Heart left ventricle (tissue), 16 donors: ENCODE results near the gene IL34. TPM values are rescaled to one million over a fixed set of nuclear protein-coding genes. Genes with fewer than 3 reads are reported as not detected.

Experiments
- ATAC-seq, 4 donors: fragments of 200-7000 bp; cut with Tn5 transposase; one replicate each; pipeline ENCODE4 v1.9.1; 2020 to 2022; ENCODE audit warnings: moderate library complexity in 4 of 4, mild to moderate bottlenecking in 3 of 4, moderate number of reproducible peaks in 1 of 4
- DNase-seq, 5 donors: peaks; one replicate each; pipeline ENCODE4 v3.0.0-alpha.2; 2020
- H3K27ac ChIP-seq, 12 donors: fragments of 200-600 bp; sonication (generic) in 4 of 12; one replicate each; pipeline versions ENCODE4 v1.5.0 to v1.8.0; 2016 to 2022; ENCODE audit warnings: mild to moderate bottlenecking in 2 of 12
- H3K27me3 ChIP-seq, 9 donors: fragments of 200-600 bp; sonication (generic) in 2 of 9; one replicate each; pipeline versions ENCODE4 v1.5.1 to v1.8.0; 2016 to 2022; ENCODE audit warnings: mild to moderate bottlenecking in 3 of 9
- H3K36me3 ChIP-seq, 9 donors: fragments of 200-600 bp; sonication (generic) in 2 of 9; one replicate each; pipeline versions ENCODE4 v1.5.0 to v1.8.0; 2018 to 2022; ENCODE audit warnings: mild to moderate bottlenecking in 2 of 9
- H3K4me1 ChIP-seq, 12 donors: fragments of 200-600 bp; sonication (generic) in 4 of 12; one replicate each; pipeline versions ENCODE4 v1.5.0 to v1.8.0; 2016 to 2022; ENCODE audit warnings: mild to moderate bottlenecking in 3 of 12
- H3K4me3 ChIP-seq, 12 donors: fragments of 200-600 bp; sonication (generic) in 4 of 12; one replicate each; pipeline versions ENCODE4 v1.5.0 to v1.8.0; 2017 to 2022; ENCODE audit warnings: mild to moderate bottlenecking in 9 of 12, moderate library complexity in 4 of 12
- H3K9me3 ChIP-seq, 12 donors: fragments of 200-600 bp; sonication (generic) in 4 of 12; one replicate each; pipeline versions ENCODE4 v1.5.0 to v1.8.0; 2016 to 2022; ENCODE audit warnings: mild to moderate bottlenecking in 1 of 12
- POLR2A ChIP-seq, 2 donors: fragments of 450-650 bp; IDR thresholded peaks; one replicate each; pipeline ENCODE4 v1.6.1; 2017; ENCODE audit warnings: antibody characterized with exemption in 2 of 2, mild to moderate bottlenecking in 2 of 2, moderate library complexity in 2 of 2
- WGBS, 4 donors: extraction: QIAGEN DNeasy Blood & Tissue Kit in 2 of 4; methylation state at CpG; one replicate each; pipeline versions ENCODE4 v1.1.5 to v1.1.7; 2013 to 2018; 5-methylcytosine and 5-hydroxymethylcytosine counted together
- intact Hi-C, 10 donors: fragments of 100-400 bp; cut with DNase I; formaldehyde crosslinking; loops; one replicate each; pipeline versions ENCODE4 v1.11.1 to v1.14.2; 2022
- polyA plus RNA-seq, 2 donors: library from polyadenylated mRNA; stranded (reverse); fragments of 200-250 nt; gene quantifications; one replicate each; pipeline ENCODE4 v1.2.3, GENCODE V29; 2013
- total RNA-seq, 9 donors: library from RNA; depleted of rRNA in 2 of 9; stranded (reverse); fragments of >200 nt in 2 of 9; fragmentation: NEBNext Ultra II Directional in 3 of 9; extraction: Animal tissue kit (Norgen Biotek cat#: 25700) in 3 of 9; gene quantifications; one replicate each; pipeline versions ENCODE4 v1.1.0 to v1.2.4, GENCODE V29; 2016 to 2023
- TF ChIP-seq, protein P1 (sequence below), 12 donors: fragments of 200-600 bp; sonication (generic) in 4 of 12; IDR thresholded peaks; one replicate each; pipeline versions ENCODE4 v1.5.0 to v1.8.0; 2018 to 2022; ENCODE audit warnings: antibody characterized with exemption in 12 of 12, mild to moderate bottlenecking in 5 of 12
- donor health status: ischemic (EF 13 %, LVEDD 7.1; RV severe dilation, severe dysfunction).
- donor health status: healthy with polysubstance abuse.
- donor health status: DM: no; HTN: yes; CAD: no.
- donor health status: DM: no; HTN: no; CAD: no.
- donor health status: ischemic (EF 25% LVEDD 6.9; RV normal size, moderate dysfunction).
- donor health status: ischemic (EF 25% LVEDD 5.7; RV mildly dilated, moderate dysfunction).
- donor health status: healthy.
- donor health status: DM: yes; HTN: yes; CAD: no.
- donor health status: ischemic (EF 35%, LVEDD 5.7; RV mildly dilated, moderate dysfunction).
- donor health status: nonischemic (EF 11% LVEDD 7.7; RV severe dilation, severe dysfunction).
- donor health status: DM: yes; HTN: yes; CAD: no.
- donor health status: PGD.
- donor health status: ischemic (EF 29% LVEDD 5.4; RV normal size, mild dysfunction).
- donor health status: nonischemic (EF 23%, LVEDD 6.1; RV moderate dilation, normal function).

The IL34 gene
- total and polyA plus RNA-seq, 11 donors, result 0.49 to 6.5 (median 2.5) TPM

DNA sequence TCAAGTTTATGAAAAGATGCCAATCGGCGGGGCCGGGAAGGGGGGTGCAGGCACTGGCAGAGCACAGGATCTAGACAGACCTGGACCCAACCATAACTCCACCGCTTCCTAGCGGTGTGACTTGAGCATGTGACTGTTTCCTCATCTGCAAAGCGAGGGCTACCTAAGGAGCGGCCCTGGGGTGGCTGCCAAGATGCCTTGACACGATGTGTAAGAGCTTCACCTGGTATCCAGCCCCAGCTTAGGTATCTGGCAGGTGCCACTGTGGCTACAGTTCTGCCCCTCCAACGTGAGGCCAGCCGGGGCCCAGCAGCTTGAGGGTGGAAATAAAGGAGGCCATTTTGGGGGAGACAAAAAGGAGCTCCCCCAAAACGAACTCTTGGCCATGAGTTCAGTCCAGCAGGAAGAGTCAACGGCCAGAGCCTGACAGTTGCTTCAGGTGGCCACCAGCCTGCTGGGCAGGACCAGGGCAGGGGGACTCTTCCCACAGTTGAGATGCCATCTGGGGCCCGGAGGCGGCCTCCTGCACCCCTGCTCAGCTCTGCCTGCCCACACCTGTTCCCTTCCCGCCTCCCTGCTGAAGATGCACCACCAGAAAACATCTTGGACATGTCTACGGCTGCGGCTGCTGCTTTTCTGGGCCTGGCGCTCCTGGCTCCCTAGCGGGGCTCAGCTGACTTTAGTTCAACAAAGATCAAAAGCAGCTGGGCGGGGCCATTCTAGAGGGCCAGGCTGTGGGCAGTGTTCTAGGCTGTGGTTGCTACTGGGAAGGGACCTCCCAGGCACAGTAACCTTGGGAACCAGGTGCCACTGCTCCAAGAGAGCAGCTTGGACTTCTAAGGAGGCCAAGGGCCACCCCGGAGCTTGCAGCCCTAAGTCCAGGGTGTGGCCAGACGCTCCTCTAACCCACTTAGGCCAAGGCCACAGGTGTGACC, 42.9 kb downstream of the IL34 start:
- intact Hi-C loops, result loop anchor here in 1 of 10 donors (5.0 kb wide), 1 partner anchor 48 kb away; no protein-coding TSS in a partner anchor
- WGBS, 4 donors, result 82 to 84% (median 82%) methylated on average over 21 to 22 of the region's 22 CpGs
- no peaks in the 10 kb centered on the region for H3K9me3 ChIP-seq
- peaks cover 0 to 5% (median 0%) of the 10 kb centered on the region in 9 donors for H3K27me3 ChIP-seq
- peak overlapping the region; percentile 67 to 98 (median 90) for H3K27ac ChIP-seq
- ATAC-seq (peak in 2 of 4 donors; percentile 15 to 21), DNase-seq (peak in 3 of 5 donors; percentile 59 to 77 (median 65))
- H3K4me3 ChIP-seq, result no peak overlapping the region
- peaks cover 10 to 95% (median 81%) of the 10 kb centered on the region in 12 donors for H3K4me1 ChIP-seq
- no peaks in the 10 kb centered on the region for H3K36me3 ChIP-seq
- TF ChIP-seq, protein P1, sequence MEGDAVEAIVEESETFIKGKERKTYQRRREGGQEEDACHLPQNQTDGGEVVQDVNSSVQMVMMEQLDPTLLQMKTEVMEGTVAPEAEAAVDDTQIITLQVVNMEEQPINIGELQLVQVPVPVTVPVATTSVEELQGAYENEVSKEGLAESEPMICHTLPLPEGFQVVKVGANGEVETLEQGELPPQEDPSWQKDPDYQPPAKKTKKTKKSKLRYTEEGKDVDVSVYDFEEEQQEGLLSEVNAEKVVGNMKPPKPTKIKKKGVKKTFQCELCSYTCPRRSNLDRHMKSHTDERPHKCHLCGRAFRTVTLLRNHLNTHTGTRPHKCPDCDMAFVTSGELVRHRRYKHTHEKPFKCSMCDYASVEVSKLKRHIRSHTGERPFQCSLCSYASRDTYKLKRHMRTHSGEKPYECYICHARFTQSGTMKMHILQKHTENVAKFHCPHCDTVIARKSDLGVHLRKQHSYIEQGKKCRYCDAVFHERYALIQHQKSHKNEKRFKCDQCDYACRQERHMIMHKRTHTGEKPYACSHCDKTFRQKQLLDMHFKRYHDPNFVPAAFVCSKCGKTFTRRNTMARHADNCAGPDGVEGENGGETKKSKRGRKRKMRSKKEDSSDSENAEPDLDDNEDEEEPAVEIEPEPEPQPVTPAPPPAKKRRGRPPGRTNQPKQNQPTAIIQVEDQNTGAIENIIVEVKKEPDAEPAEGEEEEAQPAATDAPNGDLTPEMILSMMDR (IDR thresholded peaks at IDR 0.05), result no peak
- no peak for TF ChIP-seq POLR2A (IDR thresholded peaks at IDR 0.05)

DNA sequence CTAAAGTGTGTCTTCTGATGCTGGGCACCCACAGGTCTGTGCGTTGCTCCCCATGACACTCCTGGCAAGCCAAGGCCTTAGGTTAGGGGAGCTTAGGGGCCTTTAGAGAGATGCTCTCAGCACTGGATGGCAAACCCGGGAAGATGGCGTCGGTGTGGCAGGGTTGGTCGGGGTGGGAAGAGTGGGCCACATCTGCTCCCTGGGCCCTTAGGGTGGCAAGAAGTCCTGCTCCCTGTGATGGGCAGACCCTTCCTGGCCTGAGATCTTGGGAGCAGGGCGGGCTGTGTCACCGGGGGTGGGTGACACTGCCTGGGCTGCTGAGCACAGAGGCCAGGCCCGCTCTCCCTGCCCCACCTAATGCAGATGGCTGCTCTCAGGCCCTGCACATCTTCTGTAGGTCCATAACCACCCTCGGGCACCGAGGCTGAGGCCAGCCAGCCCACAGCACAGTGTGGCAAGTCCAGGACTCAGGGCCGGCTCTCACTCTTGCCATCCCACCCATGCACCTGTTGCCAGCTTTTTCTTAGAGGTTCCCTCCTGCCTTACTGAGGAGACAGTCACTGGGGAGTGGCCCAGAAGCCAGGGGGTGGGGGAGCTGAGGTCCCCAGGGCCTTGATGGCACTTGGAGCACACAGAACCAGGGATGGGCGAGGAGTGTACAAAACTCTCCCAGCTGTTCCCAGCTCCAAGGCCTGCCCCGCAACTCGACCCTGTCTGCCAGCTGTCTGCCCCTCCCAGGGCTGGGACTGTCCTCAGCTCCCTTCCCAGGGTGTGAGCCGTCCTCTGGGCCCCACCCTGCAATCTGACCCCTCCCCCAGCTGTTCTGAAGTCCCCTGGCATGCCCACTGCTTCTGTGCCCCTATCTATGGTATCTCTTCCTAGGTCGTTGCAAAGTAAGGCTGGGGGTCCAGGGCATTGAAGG, 43.9 kb downstream of the IL34 start:
- 65 to 84% (median 81%) methylated on average over 9 to 16 of the region's 16 CpGs for WGBS, 4 donors
- ATAC-seq, result no peak

DNA sequence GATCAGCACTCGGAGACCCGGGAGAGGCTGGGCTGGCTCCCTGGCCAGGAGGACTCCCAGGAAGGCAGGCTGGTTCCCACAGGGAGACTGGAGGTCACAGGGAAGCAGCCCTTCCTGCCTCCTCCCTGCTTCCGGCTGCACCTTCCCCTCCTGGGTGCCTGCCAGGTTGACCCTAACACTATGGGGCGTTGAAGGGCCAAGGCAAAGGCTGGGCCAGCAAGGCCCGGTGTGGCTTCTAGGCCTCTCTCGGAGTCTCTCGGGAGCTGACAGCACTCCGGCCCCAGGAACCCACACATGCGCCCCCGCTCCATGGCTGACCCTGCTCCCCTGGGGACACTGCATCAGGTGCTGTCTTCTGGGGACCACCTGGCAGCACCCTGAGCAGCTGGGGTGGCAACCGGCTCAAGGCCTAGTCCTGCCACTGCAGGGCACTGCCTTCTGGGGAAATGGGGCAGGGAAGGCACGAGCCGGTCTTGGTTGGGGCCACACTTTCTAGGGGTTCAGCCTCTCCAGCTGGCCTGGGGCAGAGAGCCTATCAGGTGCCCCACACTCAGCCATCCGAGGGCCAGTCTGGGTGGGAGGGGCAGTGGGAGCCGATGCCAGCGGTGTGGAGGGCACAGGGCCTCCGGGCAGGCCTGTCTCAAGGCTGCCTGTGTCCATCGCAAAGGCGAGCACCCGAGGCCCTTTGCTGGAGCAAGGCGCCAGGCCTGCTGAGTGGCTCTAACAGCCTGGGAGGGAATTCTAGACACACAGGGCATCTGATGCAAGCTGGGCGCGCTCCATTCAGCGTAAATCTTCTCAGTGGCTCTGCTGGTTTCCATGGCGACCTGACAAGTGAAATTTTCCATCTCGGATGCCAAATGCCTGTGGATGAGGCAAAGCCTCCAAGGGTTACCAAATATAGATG, 45.1 kb downstream of the IL34 start:
- peak; percentile 5 to 57 (median 38) for ATAC-seq
- Histone ChIP-seq H3K9me3 (no peaks in the 10 kb centered on the region), H3K27ac (peak overlapping the region; percentile 72 to 98 (median 90)), H3K27me3 (peaks cover 0 to 2% (median 0%) of the 10 kb centered on the region in 9 donors), H3K36me3 (no peaks in the 10 kb centered on the region), H3K4me1 (peaks cover 10 to 99% (median 90%) of the 10 kb centered on the region in 12 donors), H3K4me3 (no peak overlapping the region)
- 53 to 71% (median 57%) methylated on average over 6 to 26 of the region's 26 CpGs for WGBS, 4 donors
- TF ChIP-seq, protein P1 (IDR thresholded peaks at IDR 0.05), result no peak
- no peak for TF ChIP-seq POLR2A (IDR thresholded peaks at IDR 0.05)
- DNase-seq, result peak; percentile 76 to 89 (median 85)
- intact Hi-C loops, result no loop called here

More for the DNA sequence above, 43.9 kb downstream of the IL34 start:
- peak overlapping the region in 11 of 12 donors; percentile 76 to 98 (median 91) for H3K27ac ChIP-seq
- H3K4me3 ChIP-seq, result no peak overlapping the region
- H3K9me3 ChIP-seq, result no peaks in the 10 kb centered on the region
- peaks cover 10 to 95% (median 81%) of the 10 kb centered on the region in 12 donors for H3K4me1 ChIP-seq
- no peak for TF ChIP-seq POLR2A (IDR thresholded peaks at IDR 0.05)
- TF ChIP-seq, protein P1 (IDR thresholded peaks at IDR 0.05), result no peak
- DNase-seq, result peak in 3 of 5 donors; percentile 34 to 46 (median 44)
- H3K36me3 ChIP-seq, result no peaks in the 10 kb centered on the region
- intact Hi-C loops, result loop anchor here in 1 of 10 donors (5.0 kb wide), 1 partner anchor 47 kb away; no protein-coding TSS in a partner anchor
- peaks cover 0 to 2% (median 0%) of the 10 kb centered on the region in 9 donors for H3K27me3 ChIP-seq
